H1 (cell line): ENCODE results near the gene GTPBP6. TPM values are rescaled to one million over a fixed set of nuclear protein-coding genes. Genes with fewer than 3 reads are reported as not detected.

Experiments
- JUND ChIP-seq: IDR thresholded peaks from 2 replicates; pipeline ENCODE4 v1.6.1; 2011; ENCODE audit warnings: mild to moderate bottlenecking, improper control_type of control experiment, low read length
- polyA plus RNA-seq, 7 experiments: library from polyadenylated mRNA; depleted of rRNA in 3 of 7; stranded (reverse) in 5 of 7; unstranded in 2 of 7; fragments of >200 nt in 5 of 7; fragments of 200-250 nt in 2 of 7; gene quantifications; 1 replicate in 5 of 7; 2 replicates in 1 of 7; 4 replicates in 1 of 7; pipeline versions ENCODE4 v1.2.1 to v1.2.3, GENCODE V29; 2011 to 2013; ENCODE audit warnings: missing spikeins in 2 of 7, mixed read lengths in 2 of 7
- total RNA-seq: library from RNA; stranded (reverse); fragmentation: NEBNext Ultra II Directional; extraction: Animal tissue kit (Norgen Biotek cat#: 25700); gene quantifications from 2 replicates; pipeline ENCODE4 v1.2.1, GENCODE V29; 2021

GTPBP6 gene
- total and polyA plus RNA-seq, 2 of the 8 experiments (the other 6 are each of a cell fraction or from before 2014, with no cell fraction given) = 33.9 to 57.1 TPM

DNA sequence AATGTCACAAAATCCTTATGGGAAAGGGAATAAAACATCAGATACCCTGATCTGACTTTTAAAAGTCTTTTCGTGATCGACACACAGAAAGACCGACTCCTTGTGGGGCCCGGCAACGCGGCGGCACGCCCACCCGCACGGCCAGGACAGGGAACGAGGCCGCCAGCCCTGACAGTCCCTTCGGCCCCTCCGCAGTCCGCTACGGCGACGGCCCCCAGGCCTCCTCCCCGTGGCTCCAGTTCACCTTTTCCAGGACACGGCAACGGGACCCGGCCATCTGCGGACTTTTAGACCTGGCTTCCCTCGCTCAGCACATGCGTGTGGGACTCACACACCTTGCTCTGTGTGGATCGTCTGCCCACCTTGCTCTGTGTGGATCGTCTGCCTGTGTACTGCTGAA is 33.6 kb upstream of the GTPBP6 start (continued):
- no peak for TF ChIP-seq JUND
